Measurements from ENCODE around the gene UQCRHL.

DNA sequence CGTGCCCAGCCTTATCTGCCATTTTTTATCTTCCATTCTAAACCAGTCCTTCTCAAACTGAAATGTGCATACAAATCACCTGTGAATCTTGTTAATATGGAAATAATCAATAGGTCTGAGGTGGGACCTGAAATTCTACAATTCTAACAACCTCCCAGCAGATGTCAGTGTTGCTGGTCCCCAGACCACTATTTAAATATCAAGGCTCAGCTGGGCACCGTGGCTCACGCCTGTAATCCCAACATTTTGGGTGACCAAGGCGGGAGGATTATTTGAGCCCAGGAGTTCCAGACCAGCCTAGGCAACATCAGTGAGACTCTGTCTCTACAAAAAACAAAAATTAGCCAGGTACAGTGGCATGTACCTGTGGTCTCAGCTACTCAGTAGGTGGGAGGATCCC is 4.1 kb downstream of the UQCRHL start:
- TF ChIP-seq POLR2A (IDR thresholded peaks at IDR 0.05; ENCODE audit: extremely low read depth, insufficient read length): no peak
- TF ChIP-seq, protein P1, sequence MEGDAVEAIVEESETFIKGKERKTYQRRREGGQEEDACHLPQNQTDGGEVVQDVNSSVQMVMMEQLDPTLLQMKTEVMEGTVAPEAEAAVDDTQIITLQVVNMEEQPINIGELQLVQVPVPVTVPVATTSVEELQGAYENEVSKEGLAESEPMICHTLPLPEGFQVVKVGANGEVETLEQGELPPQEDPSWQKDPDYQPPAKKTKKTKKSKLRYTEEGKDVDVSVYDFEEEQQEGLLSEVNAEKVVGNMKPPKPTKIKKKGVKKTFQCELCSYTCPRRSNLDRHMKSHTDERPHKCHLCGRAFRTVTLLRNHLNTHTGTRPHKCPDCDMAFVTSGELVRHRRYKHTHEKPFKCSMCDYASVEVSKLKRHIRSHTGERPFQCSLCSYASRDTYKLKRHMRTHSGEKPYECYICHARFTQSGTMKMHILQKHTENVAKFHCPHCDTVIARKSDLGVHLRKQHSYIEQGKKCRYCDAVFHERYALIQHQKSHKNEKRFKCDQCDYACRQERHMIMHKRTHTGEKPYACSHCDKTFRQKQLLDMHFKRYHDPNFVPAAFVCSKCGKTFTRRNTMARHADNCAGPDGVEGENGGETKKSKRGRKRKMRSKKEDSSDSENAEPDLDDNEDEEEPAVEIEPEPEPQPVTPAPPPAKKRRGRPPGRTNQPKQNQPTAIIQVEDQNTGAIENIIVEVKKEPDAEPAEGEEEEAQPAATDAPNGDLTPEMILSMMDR (IDR thresholded peaks at IDR 0.05; ENCODE audit: low read depth, low read length): peak; percentile 38
- TF ChIP-seq, protein P2, sequence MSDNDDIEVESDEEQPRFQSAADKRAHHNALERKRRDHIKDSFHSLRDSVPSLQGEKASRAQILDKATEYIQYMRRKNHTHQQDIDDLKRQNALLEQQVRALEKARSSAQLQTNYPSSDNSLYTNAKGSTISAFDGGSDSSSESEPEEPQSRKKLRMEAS (IDR thresholded peaks at IDR 0.05; ENCODE audit: low read depth, low read length): no peak
